GM18858 (cell line): ENCODE results near the gene PNMA8C.
"Not testable (repeated sequence)": the region's sequence is repeated elsewhere in the genome, so short reads cannot be mapped to it uniquely, and the experiment has no call there.

Experiments
- ATAC-seq: cut with Tn5 transposase; IDR thresholded peaks from one replicate; pipeline ENCODE4 v1.9.1; 2021; ENCODE audit not compliant: unreplicated experiment

The PNMA8C gene

GRCh38 chr19:46390866-46391265 is 37.9 kb downstream of the PNMA8C start:
- ATAC-seq = no peak

GRCh38 chr19:46390121-46390858 is 38.4 kb downstream of the PNMA8C start:
- ATAC-seq = no peak

DNA sequence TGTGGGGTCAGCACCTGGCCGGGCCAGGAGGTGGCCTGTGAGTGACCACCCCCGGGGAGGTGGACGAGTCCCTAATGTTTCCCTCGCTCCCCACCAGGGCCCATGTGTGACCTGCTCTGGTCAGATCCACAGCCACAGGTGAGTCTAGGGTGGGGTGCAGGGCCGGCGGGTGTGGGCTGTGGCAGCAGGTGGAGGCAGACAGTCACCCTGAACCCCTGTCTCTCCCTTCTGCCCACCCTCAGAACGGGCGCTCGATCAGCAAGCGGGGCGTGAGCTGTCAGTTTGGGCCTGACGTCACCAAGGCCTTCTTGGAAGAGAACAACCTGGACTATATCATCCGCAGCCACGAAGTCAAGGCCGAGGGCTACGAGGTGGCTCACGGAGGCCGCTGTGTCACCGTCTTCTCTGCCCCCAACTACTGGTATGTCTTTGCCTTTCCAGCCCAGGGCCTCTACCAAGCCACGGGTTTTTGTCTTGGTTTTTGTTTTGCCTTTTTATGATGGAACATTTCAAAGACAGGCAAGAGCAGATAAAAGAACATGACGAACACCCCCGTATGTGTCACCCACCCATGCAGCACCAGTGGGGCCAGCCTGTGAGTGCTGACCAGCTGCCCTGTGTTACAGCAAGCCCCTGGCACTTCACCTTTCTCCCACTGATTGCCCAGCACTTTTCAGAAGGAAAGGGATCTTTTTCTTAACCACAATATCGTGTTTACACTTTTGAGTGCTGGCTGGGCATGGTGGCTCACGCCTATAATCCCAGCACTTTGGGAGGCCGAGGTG is 40.2 kb downstream of the PNMA8C start:
- ATAC-seq = no peak

DNA sequence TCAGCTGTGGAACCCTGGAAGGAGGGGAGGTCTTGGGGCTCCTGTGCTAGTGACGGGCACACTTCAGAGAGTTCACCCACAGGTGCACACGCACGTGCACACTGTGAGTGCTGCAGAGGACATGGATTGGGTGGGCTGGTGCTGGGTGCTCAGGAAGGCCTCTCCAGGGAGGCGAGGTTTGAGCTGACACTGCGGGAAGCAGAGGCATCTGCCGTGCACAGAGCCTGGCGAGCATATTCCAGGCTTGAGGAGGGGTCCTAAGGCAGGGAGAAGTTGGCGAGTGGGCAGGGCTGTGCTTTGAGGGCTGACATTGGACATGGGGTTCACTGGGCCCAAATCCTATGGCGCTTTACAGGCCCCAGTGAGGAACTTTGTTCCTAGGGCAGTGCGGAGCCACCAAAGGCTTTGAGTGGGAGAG is 41.0 kb downstream of the PNMA8C start:
- no peak for ATAC-seq

GRCh38 chr19:46386996-46387712 is 41.6 kb downstream of the PNMA8C start:
- no peak for ATAC-seq

DNA sequence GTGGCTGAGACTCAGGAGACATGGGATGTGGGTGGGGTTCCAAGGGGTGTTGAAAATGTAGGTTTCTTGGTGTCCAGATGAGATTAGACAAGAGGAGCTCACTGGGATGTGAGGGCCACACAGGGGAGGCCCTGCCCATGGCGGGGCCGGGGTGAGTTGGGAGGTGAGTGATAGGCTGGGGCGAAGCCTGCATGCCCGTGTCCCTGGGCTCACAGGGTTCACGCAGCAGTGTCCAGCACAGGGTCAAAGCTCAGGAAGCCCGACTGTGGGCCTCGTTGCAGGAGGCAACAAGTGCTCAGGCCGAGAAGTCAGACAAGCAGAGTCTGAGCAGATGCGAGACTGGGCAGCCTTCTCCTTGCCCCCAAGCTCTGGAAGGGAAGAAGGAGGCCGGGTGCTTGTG is 42.6 kb downstream of the PNMA8C start:
- no peak for ATAC-seq

- ATAC-seq = no peak
These were observed 43.1 kb downstream of the PNMA8C start for GRCh38 chr19:46385636-46386035.

DNA sequence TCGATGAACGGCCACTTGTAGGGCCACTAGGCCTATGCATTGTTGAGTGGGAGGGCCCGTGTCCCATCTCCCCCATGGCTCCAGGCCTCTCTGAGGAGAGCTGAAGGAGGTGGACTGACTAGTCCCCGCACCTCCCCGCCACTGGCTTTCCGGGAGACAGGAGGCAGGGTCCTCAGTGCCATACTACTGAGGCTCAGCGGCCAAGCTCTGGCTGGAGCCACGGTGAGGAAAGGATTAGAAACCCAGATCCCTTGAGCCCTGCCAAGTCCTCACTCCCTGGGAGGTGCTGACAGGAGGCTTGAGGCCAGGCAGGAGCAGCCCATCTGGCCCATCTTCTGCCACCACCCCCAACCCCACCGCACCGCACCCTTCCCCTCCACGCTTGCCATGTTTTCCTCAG is 44.3 kb downstream of the PNMA8C start:
- ATAC-seq = no peak

GRCh38 chr19:46383846-46384245 is 44.9 kb downstream of the PNMA8C start:
- no peak for ATAC-seq

DNA sequence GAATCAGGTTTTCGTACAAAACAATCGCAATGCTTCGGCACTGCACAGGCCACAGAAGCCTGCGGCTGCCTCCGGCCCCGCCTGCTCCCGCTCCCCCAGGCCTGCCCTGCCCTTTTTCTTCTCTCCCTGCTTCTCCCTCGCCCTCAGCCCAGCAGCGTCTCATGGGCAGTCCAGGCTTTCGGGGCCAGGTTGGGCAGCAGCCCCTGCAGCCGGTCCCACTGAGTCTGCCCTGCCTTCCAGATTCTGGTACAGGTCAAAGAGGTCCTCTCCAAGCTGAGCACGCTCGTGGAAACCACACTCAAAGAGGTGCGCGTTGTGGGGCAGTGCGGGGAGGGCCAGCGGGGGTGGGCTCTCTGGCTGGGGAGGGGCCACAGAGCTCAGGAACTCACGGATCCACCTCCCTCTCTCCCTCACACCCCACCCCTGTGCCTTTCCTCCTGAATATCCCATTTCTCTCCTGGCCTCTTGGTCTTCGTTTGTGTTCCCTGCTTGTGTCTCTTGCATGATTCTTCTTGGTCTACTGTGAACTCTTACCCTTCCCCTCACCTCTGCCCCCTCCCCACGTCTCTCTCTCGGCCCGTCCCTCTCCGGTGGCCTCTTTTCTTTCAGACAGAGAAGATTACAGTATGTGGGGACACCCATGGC is 45.4 kb downstream of the PNMA8C start:
- no peak for ATAC-seq

- no peak for ATAC-seq
These were observed 46.9 kb downstream of the PNMA8C start for GRCh38 chr19:46381756-46382345.

DNA sequence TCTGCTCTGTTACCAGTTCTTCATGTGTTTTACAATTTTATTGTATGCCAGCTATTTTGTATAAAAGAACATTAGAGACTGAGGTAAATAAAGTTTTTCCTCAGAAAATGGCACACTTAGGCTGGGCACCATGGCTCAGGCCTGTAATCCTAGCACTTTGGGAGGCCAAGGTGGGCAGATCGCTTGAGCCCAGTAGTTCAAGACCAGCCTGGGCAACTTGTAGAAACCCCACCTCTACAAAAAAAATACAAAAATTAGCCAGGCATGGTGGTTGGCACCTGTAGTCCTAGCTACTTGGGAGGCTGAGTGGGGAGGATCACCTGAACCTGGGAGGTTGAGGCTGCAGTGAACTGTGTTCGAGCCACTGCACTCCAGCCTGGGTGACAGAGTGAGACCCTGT is 47.4 kb downstream of the PNMA8C start:
- no peak for ATAC-seq

GRCh38 chr19:46380690-46381089 is 48.0 kb downstream of the PNMA8C start:
- ATAC-seq = no peak

- no peak for ATAC-seq
These were observed 50.5 kb downstream of the PNMA8C start for GRCh38 chr19:46378268-46378667.

- no peak for ATAC-seq
These were observed 52.2 kb downstream of the PNMA8C start for GRCh38 chr19:46376241-46377153.

DNA sequence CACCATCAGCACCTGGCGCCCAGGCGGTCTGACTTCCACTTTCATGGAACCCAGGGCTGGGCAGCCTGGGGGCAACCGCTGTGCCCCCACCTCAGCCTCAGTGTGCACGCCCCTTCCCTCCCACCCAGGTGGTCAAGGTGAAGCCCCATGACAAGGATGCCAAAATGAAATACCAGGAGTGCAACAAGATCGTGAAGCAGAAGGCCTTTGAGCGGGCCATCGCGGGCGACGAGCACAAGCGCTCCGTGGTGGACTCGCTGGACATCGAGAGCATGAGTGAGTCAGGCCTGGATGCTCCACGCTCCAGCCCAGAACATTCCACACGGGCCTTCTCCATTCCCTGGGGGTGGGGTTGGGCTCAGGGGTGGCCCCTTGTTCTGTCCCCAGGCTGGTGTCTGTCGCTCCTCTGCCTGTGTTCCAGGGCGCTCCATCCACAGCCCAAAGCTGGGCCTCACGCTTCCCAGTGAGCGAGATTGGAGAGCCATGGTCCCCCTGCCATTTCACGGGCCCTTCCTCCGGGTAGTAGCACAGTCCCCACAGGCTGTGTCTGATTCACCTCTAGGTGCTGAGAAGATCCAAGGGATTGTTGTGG is 53.2 kb downstream of the PNMA8C start:
- ATAC-seq = not testable (repeated sequence)
